Occipital lobe (tissue), 2 donors: Measurements from ENCODE around the gene SCMH1. TPM values are rescaled to one million over a fixed set of nuclear protein-coding genes. Genes with fewer than 3 reads are reported as not detected.

Source experiments
- DNase-seq: peaks from one replicate; lab custom pipeline; 2025; lab: John Stamatoyannopoulos, UW
- total RNA-seq: library from RNA; depleted of rRNA; stranded (reverse); fragments of >200 nt; gene quantifications from one replicate; pipeline ENCODE4 v1.2.3, GENCODE V29; 2014

SCMH1 gene
- total RNA-seq = 45.5 TPM

DNA sequence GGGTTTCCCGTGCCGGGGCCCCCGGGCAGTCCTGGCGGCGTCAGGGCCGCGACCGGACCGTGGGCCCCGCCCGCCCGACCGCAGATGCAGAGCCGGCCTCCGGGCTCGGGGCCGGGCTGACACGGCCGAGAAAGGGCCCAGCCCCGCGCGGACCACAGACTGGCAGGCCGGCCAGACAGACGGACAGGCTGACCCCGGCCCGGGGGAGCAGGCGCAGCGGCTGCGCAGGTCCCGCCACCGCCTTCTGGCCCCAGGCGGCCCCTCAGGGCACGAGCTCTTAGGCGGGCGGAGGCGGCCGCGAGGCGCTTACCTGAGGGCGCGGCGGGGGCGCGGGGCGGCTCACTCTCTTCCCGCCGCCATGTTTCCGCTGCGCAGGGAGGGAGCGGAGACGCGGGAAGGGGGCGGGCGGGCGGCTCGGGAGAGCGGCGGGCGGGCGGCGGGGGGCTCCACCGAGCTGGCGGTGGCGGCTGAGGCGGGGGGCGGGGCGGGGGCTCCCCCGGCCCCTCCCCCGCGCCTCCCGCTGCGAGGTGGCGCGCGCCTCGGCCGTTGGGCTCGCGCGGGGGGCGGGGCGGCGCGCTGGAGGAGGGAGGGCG, at the start of gene SCMH1:
SCMH1 (minus strand) TSS at position 558 of the 593 bp plus-strand sequence. CDS start 56,173 bp downstream, outside the sequence.
- no peak for DNase-seq

DNA sequence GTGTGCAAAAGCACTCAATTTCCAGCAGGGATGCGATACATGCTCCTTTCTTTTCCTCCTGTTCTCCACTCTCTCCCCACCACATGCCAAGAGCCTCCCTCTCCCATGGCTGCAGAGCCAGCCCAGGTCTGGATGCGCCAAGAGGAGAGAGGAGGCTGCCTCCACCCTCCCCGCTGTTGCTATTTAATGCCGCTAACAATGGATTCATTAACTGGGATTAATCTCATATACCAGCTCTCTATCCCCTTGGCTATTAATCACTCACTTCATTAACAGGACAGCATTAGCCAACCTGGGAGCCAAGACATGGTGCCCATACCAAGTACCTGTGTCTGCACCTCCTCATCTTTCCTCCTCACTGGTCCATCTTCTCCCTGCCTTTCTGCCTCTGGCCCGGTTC, 49.1 kb upstream of the SCMH1 start:
- no peak for DNase-seq

- DNase-seq = no peak
Observed at GRCh38 chr1:41289196-41289595, 47.1 kb upstream of the SCMH1 start.

GRCh38 chr1:41286992-41287391, 44.9 kb upstream of the SCMH1 start:
- DNase-seq = no peak

GRCh38 chr1:41286486-41286885, 44.4 kb upstream of the SCMH1 start:
- no peak for DNase-seq

DNA sequence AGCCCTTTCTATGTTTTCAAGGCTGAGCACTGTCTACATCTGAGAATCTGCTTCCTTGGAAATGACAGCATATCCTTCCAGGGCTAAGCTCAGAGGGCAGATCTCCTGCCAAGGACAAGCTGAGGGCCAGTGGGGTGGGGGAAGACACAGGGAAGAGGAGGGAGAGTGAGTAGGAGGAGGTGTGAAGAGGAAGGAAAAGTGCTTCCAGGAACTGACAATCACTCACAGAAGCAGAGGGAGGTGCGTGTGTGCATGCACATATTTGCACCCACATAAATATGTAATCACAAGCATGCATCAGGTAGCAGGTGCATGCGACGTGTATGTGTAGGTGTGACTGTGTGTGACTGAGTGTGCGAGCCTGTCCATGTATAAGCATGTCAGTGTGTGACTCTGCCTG, 43.7 kb upstream of the SCMH1 start:
- DNase-seq = no peak

- no peak for DNase-seq
Observed at GRCh38 chr1:41284121-41284520, 42.0 kb upstream of the SCMH1 start.

DNA sequence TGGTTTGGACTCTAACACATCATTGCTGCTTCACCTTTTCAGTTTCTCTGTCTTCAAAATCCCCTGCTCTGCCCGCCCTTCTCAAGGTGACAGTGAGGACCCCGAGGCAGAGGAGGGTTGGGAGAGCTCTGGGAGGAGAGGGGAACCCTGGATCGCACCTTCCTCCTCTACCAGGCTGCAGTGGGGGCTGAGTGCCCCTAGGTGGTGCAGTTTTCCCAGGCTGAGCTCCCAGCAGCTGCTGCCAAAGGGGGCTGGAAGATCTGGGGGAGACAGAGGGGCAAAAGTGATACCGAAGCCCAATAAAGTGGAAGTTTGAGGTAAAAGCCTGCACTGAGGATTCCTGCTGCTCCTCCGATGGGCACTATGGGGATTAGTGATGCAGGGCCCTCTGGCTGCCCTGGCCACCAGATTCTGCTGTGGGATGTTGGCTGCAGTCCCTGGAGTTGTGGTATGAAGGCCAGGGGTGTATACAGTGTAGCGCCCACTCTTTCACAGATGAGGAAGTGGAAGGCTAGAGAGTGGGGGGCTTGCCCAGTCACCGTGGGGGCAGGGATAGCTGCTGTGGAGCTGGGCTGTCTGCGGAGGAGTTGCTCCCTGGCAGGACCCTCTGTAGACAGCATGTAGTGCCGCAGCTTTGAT, 40.7 kb upstream of the SCMH1 start:
- DNase-seq = no peak

- DNase-seq = no peak
Observed at GRCh38 chr1:41281334-41281733, 39.2 kb upstream of the SCMH1 start.

DNA sequence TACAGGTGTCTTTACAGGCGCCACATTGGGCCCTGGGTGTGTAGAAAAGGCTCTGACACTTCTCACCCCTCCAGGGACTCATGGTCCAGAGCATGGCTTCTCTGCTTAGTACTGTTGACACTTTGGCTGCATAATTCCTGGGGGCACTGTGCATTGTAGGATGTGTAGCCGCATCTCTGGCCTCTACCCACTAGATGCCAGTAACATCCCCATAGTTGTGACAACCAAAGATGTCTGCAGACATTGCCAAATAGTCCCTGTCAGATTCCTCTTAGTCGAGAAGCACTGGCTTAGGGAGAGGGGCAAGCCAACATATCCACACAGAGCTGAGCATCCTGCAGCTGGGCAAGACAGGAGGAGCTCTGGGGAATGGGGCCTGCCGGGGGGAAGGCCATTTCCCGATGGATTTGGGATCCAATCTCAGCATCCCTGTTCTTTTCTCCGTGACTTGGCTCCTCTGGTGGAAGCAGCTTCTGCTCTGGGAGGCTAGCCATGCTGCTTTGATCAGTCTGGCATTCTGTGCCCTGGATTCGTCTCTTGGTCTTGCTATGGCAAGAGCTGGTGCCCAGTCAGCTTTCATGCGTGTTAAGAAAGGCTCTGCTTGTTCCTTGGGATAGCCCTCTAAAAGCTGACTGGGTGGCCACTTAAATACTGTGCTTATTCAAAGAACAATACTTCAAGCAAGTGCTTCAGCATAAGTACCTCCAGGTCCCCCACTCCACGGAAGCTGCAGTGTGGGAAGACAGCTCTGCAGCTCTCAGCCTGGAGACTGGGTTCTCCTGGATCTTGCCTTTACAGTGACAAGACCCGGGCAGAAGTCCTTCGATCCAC, 38.3 kb upstream of the SCMH1 start:
- DNase-seq = no peak

DNA sequence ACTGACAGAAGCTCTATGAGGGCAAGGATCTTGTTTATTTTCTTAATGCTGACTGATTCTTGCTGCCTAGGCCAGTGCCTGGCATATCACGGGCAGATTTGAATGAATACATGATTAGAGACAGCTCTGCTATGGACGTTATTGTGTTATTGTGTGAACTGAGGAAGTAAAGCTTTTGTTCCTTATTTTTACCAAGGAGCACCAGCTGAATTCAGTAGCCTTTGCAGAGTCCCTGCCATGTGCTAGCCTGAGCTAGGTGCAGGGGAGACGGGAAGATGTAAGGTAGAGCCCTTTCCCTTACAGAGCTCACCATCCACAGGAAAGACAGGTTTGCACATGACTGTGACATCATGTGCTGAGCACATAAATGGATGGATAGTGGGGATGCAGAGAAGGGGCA, 36.0 kb upstream of the SCMH1 start:
- no peak for DNase-seq

GRCh38 chr1:41277371-41277975, 35.4 kb upstream of the SCMH1 start:
- DNase-seq = no peak

- DNase-seq = no peak
Observed at GRCh38 chr1:41275831-41276230, 33.7 kb upstream of the SCMH1 start.

- DNase-seq = no peak
Observed at GRCh38 chr1:41274752-41275545, 32.8 kb upstream of the SCMH1 start.

DNA sequence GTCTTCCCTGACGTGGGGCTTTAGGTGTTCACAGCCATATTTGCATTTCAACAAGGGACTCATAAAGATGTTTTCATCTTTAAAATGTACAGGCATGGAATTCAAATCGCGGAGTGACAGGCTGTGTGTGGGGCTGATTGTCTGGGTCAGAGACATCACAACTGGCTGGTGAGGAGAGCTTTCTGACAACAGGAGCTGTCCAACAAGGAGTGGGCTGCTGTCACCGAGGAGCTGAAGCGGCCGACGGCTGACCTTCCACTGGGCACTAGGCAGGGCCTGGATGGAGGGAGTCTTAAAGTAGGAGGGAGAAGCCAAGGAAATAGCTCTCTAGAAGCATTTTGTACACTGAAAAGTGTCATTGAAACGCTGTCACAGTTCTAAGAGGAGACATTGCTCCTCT, 30.5 kb upstream of the SCMH1 start:
- no peak for DNase-seq

GRCh38 chr1:41268154-41268770, 26.2 kb upstream of the SCMH1 start:
- DNase-seq = peak; percentile 61

DNA sequence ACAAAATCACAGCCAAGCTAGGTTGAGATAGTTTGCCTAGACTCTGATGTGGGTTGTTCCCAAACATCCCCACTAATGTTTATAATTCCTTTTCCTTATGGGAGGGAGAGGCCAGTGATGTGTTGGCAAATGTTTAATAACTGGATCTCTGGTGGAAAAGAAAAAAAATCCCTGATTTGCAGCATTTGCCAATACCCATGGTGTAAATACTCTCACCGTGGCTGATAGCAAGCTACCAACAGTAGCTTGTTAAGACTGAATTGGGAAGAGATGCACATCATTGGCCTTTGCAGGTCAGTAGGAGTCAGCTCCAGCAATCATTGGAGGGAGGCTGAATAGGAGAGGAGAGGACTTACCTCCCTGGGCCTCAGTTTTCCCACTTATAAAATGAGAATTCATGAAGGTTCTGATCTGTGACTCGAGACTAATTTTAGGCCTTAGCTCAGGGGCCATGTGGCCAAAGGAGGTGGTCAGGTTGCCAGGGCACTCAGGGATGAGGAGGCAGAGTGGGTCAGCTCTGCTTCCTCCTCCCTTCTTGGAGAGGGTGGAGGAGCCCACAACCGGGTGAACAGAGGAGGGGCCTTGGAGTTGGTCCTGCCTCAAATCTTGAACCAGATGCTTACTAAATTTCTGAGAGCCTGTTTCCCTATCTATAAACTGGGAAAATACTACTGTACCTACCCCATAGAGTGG, 20.0 kb upstream of the SCMH1 start:
- DNase-seq = no peak

DNA sequence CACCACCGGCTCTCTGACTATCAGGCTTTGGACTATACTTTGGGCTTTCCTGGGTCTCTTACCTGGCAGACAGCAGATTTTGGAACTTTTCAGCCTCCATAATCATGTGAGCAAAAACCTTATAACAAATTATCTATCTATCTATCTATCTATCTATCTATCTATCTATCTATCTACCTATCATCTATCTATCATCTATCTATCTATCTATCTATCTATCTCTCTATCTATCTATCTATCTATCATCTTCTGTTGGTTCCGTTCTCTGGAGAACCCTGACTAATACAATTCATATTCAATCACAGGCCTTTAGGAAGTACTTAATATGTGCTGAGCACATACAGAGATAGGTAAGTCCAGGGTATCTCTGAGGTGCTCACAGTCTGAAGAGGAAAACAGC, 18.7 kb upstream of the SCMH1 start:
- DNase-seq = no peak

DNA sequence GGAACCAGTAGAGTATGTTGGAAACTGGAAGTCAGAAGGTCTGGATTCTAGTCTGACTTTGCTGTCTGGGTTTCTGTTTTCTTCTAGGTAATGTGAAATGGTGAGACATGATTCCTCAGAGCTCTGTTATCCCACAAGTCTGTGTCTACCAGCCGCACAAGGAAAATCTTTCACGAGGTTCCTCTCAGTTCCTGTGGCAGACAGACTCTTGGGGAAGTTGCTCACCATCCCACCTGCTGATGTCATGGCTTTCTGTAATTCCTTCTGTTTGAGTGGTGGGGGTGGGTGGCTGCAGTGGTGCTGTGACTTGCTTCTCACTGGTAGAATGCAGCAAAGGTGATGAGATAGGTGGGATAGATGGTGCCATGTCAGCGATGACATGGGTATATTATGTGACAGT, 17.1 kb upstream of the SCMH1 start:
- DNase-seq = no peak

DNA sequence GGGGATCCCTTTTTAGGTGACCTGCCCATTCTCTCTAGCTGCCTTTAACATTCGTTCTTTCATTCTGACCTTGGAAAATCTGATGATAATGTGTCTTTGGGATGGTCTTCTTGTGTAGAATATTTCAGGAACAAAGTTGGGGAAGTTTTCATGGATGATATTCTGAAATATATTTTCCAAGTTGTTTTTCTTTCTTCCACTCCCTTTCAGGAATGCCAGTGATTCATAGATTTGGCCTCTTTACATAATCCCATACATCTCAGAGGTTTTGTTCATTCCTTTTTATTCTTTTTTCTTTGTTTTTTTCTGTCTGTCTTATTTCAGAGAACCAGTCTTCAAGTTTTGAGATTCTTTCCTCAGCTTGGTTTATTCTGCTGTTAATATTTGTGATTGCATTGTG, 13.9 kb upstream of the SCMH1 start:
- DNase-seq = no peak
